ENCODE results near the gene TASP1.

Gene TASP1

GRCh38 chr20:13567663-13568062, 71.1 kb downstream of the TASP1 start:
- no peak for DNase-seq

- DNase-seq, result no peak
Measured at GRCh38 chr20:13563854-13564253, 74.9 kb downstream of the TASP1 start.

GRCh38 chr20:13554706-13555105, 84.0 kb downstream of the TASP1 start:
- DNase-seq, result no peak

GRCh38 chr20:13554076-13554475, 84.7 kb downstream of the TASP1 start:
- no peak for DNase-seq

- no peak for DNase-seq
Measured at GRCh38 chr20:13552061-13552460, 86.7 kb downstream of the TASP1 start.

- DNase-seq, result no peak
Measured at GRCh38 chr20:13549451-13549850, 89.3 kb downstream of the TASP1 start.

GRCh38 chr20:13546497-13547131, 92.1 kb downstream of the TASP1 start:
- peak; percentile 17 to 48 (median 37) for DNase-seq

- no peak for DNase-seq
Measured at GRCh38 chr20:13545790-13546189, 92.9 kb downstream of the TASP1 start.

- no peak for DNase-seq
Measured at GRCh38 chr20:13543783-13544182, 94.9 kb downstream of the TASP1 start.

GRCh38 chr20:13535627-13536026, 103.1 kb downstream of the TASP1 start:
- DNase-seq, result no peak

- no peak for DNase-seq
Measured at GRCh38 chr20:13533946-13534345, 104.8 kb downstream of the TASP1 start.

GRCh38 chr20:13530146-13530545, 108.6 kb downstream of the TASP1 start:
- no peak for DNase-seq

- no peak for DNase-seq
Measured at GRCh38 chr20:13526551-13526950, 112.2 kb downstream of the TASP1 start.

GRCh38 chr20:13525225-13525940, 113.3 kb downstream of the TASP1 start:
- DNase-seq, result no peak

- no peak for DNase-seq
Measured at GRCh38 chr20:13524339-13524738, 114.4 kb downstream of the TASP1 start.

GRCh38 chr20:13517831-13518230, 120.9 kb downstream of the TASP1 start:
- no peak for DNase-seq

- DNase-seq, result no peak
Measured at GRCh38 chr20:13515796-13516558, 122.8 kb downstream of the TASP1 start.

- no peak for DNase-seq
Measured at GRCh38 chr20:13515291-13515690, 123.4 kb downstream of the TASP1 start.

- no peak for DNase-seq
Measured at GRCh38 chr20:13510837-13511488, 127.8 kb downstream of the TASP1 start.

GRCh38 chr20:13507646-13508045, 131.1 kb downstream of the TASP1 start:
- DNase-seq, result no peak

GRCh38 chr20:13501500-13501899, 137.2 kb downstream of the TASP1 start:
- no peak for DNase-seq

- no peak for DNase-seq
Measured at GRCh38 chr20:13494019-13494418, 144.7 kb downstream of the TASP1 start.

GRCh38 chr20:13493143-13493542, 145.6 kb downstream of the TASP1 start:
- no peak for DNase-seq

Measured in T-helper 1 cell (primary cell).